NT2/D1 (cell line): ENCODE measurements around the gene SPATA19.

ENCODE experiments used
- SUZ12 ChIP-seq: IDR thresholded peaks from 2 replicates; pipeline ENCODE4 v1.6.1; 2011; ENCODE audit not compliant: insufficient read length, insufficient read depth; ENCODE audit errors: extremely low read depth
- YY1 ChIP-seq: IDR thresholded peaks from 2 replicates; pipeline ENCODE4 v1.6.1; 2011; ENCODE audit not compliant: insufficient read length, insufficient read depth
- ZNF274 ChIP-seq: IDR thresholded peaks from 2 replicates; pipeline ENCODE4 v1.6.1; 2011; ENCODE audit warnings: mild to moderate bottlenecking, low read depth, low read length

- TF ChIP-seq SUZ12 (no peak), YY1 (no peak), ZNF274 (no peak)
These were observed 13.0 kb downstream of the SPATA19 start for GRCh38 chr11:133832096-133832990.
